Measurements from ENCODE around the gene TFB2M. TPM values are rescaled to one million over a fixed set of nuclear protein-coding genes. Genes with fewer than 3 reads are reported as not detected.

Gene TFB2M
- total RNA-seq, 1 donor from 2014 or later, result 15.5 TPM

GRCh38 chr1:246492611-246493245 lies 73.3 kb downstream of the TFB2M start:
- DNase-seq (ENCODE audit: low read depth), result no peak
- H3K4me3 ChIP-seq (ENCODE audit: low read depth, low read length), result no peak overlapping the region
- peak; percentile 94 for TF ChIP-seq CTCF (conservative IDR thresholded peaks at IDR 0.05; ENCODE audit: low read depth, low read length)

GRCh38 chr1:246491551-246492053 lies 74.5 kb downstream of the TFB2M start:
- no peak for TF ChIP-seq CTCF (conservative IDR thresholded peaks at IDR 0.05; ENCODE audit: low read depth, low read length)
- no peak overlapping the region for H3K4me3 ChIP-seq (ENCODE audit: low read depth, low read length)
- no peak for DNase-seq (ENCODE audit: low read depth)

Other genes starting within 250 kb of the TFB2M start
- gene SMYD3, start 59.0 kb downstream of the TFB2M start, total RNA-seq, result 18.3 and 23.8 TPM in 2 replicates
- gene CNST, start 195 bp upstream of the TFB2M start, total RNA-seq, result 8.3 and 9.2 TPM in 2 replicates
- 40.8 and 42.1 TPM in 2 replicates for gene SCCPDH, start 158.1 kb upstream of the TFB2M start, total RNA-seq

Data from epithelial cell of proximal tubule (primary cell).